Epidermal melanocyte (primary cell): ENCODE data around the gene ABLIM2.
"Not testable (repeated sequence)": the region's sequence is repeated elsewhere in the genome, so short reads cannot be mapped to it uniquely, and the experiment has no call there.

Experiments
- DNase-seq: peaks from one replicate; pipeline ENCODE4 v3.0.0; 2011; ENCODE audit warnings: low spot score; ENCODE audit not compliant: insufficient read length

Gene ABLIM2

GRCh38 chr4:8142556-8142955 is 16.1 kb downstream of the ABLIM2 start:
- DNase-seq: no peak

- DNase-seq: no peak
These were observed 16.7 kb downstream of the ABLIM2 start for GRCh38 chr4:8141935-8142334.

GRCh38 chr4:8140915-8141314 is 17.7 kb downstream of the ABLIM2 start:
- no peak for DNase-seq

- DNase-seq: not testable (repeated sequence)
These were observed 18.9 kb downstream of the ABLIM2 start for GRCh38 chr4:8139726-8140125.

- no peak for DNase-seq
These were observed 21.5 kb downstream of the ABLIM2 start for GRCh38 chr4:8136972-8137710.

GRCh38 chr4:8136529-8136928 is 22.1 kb downstream of the ABLIM2 start:
- DNase-seq: no peak

- no peak for DNase-seq
These were observed 22.9 kb downstream of the ABLIM2 start for GRCh38 chr4:8135666-8136065.

GRCh38 chr4:8133897-8134563 is 24.6 kb downstream of the ABLIM2 start:
- no peak for DNase-seq

GRCh38 chr4:8132947-8133705 is 25.5 kb downstream of the ABLIM2 start:
- DNase-seq: no peak

GRCh38 chr4:8132400-8132799 is 26.2 kb downstream of the ABLIM2 start:
- DNase-seq: no peak

GRCh38 chr4:8131826-8132225 is 26.8 kb downstream of the ABLIM2 start:
- DNase-seq: no peak

- DNase-seq: no peak
These were observed 27.4 kb downstream of the ABLIM2 start for GRCh38 chr4:8131210-8131609.

GRCh38 chr4:8130346-8131066 is 28.1 kb downstream of the ABLIM2 start:
- no peak for DNase-seq

GRCh38 chr4:8129785-8130184 is 28.8 kb downstream of the ABLIM2 start:
- DNase-seq: no peak

- DNase-seq: no peak
These were observed 29.5 kb downstream of the ABLIM2 start for GRCh38 chr4:8129136-8129535.

- DNase-seq: no peak
These were observed 30.3 kb downstream of the ABLIM2 start for GRCh38 chr4:8128100-8128856.

- DNase-seq: no peak
These were observed 31.4 kb downstream of the ABLIM2 start for GRCh38 chr4:8127051-8127826.

- no peak for DNase-seq
These were observed 32.1 kb downstream of the ABLIM2 start for GRCh38 chr4:8126523-8126922.

GRCh38 chr4:8125526-8126056 is 33.0 kb downstream of the ABLIM2 start:
- no peak for DNase-seq

GRCh38 chr4:8123870-8124269 is 34.7 kb downstream of the ABLIM2 start:
- DNase-seq: no peak
